GM21529 (cell line): ENCODE data around the gene COL26A1.

Source experiments
- ATAC-seq: cut with Tn5 transposase; IDR thresholded peaks from one replicate; pipeline ENCODE4 v1.9.1; 2021; ENCODE audit not compliant: unreplicated experiment

COL26A1 gene

DNA sequence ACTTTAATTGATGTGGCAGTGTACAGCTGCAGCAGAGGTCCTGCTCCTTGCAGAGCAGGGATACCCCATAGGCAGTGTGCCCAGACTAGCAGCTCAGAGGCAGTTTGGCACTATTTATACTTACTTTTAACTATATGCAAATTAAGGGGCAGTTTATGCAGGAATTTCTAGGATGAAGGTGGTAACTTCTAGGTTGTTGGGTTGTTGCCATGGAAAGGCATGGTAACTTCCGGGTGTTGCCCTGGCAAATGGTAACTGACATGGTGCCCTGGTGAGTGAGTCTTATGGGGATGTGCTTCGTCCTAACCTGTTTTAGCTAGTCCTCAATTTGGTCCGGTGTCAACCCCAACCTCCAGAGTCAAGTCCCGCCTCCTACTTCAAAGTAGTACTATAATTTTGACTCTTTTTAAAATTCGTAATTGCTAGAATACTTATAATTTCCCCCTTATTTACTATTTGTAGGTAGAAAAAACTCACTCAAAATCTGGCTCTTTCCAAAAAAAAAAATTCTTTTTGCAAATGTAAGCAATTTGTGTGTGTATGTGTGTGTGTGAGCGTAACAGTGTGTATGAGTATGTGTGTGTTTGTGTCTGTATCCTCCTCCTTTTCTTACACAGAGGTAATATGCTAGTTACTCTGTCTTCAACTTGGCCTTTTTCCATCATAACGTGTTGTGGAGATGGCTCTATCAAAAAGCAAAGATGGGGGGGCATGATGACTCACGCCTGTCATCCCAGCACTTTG, 5.9 kb downstream of the COL26A1 start:
- no peak for ATAC-seq

DNA sequence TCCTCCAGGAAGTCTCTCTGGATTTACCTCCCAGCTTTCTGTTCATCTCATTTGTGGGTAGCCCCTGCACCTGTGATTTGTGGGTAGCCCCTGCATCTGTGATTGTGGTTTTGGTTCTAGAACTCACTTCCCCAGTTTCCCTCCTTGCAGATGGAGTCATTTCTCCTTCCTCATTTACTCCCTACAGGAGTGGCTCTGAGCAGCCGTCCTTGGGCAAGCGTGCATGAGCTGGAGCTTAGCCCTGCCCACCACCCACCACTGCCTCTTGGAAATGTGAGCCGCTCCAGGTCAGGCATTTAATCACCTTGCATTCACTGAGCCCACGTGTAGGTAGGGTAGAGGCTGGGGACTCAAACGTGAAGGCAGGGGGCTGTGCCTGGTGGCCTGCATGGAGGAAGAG, 8.2 kb downstream of the COL26A1 start:
- ATAC-seq: no peak

DNA sequence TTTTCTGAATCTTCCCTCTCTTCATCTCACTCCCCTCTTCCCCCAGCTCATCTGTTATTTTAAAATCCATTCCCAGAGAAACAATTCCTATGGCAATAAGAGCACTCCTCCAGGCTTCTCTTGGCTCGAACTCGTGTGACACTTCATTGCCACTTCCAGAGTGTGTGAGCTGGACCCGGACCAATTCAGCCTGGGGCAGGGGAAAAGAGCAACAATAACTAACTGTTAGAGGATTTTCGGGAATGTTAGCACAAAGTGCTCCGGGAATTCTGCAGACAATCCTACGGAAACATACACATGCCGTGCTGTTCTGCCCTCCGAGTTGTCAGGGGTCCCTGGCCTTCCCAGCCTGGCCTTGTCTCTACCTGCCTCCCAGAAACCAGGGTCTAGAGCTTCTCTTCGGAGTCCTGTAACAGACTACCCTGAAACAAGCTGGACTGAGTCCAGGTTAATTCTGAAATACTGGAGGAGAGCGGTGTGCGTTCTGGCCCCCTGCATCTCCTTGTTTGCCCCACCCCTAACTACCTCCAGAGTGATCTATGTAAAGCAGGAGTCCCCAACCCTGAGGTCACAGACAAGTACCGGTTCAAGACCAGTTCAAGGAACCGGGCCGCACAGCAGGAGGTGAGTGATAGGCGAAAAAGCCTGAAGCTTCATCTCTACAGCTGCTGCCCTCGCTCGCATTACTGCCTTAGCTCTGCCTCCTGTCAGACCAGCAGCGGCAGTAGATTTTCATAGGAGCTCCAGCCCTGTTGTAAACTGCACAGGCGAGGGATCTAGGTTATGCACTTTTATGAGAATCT, 11.3 kb downstream of the COL26A1 start:
- ATAC-seq: no peak

DNA sequence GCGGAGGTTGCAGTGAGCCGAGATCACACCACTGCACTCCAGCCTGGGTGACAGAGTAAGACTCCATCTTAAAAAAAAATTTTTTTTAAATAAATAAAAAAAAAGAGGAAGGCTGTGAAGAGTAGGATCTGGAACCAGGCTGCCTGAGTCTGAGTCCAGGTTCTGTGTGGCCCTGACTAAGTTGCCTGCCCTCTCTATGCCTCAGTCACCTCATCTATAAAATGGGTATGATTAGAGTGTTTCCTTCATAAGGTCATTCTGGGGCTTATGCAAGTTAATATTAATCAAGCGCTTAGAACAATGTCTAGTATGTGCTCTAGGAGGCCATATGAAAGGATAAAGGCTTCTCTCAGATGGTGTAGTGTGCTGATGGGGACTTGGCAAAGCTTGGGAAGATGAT, 12.3 kb downstream of the COL26A1 start:
- no peak for ATAC-seq

DNA sequence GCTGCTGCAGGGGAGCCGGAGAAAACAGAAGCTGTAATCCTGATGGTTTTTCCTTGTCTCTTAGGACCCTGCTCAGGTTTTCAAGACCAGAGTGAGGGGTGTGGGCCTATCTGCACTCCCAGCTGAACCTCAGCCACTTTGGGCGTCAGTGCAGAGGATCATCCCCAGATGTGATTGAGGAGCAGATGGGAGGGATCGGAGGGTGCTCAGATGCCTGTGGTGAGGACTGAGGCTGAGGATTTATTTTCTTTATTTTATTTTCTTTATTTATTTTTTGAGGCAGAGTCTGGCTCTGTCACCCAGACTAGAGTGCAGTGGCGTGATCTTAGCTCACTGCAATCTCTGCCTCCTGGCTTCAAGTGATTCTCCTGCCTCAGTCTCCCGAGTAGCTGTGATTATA, 13.9 kb downstream of the COL26A1 start:
- no peak for ATAC-seq

DNA sequence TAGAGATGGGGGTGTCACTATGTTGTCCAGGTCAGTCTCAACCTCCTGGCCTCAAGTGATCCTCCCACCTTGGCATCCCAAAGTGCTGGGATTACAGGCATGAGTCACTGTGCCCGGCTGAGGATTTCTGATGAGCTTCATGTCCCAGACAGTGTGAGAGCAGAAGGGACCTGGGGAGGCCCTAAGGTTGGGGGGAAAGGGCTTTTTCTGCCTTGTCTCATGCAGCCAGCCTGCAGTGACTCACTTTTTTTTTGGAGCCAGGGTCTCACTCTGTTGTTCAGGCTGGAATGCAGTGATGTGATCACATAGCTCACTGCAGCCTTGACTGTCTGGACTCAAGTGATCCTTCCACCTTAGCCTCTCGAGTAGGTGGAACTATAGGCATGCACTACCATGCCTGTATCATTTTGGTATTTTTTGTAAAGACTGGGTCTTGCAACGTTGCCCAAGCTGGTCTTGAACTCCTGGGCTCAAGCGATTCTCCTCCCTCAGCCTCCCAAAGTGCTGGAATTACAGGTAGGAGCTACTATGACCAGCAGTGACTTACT, 14.6 kb downstream of the COL26A1 start:
- ATAC-seq: no peak

DNA sequence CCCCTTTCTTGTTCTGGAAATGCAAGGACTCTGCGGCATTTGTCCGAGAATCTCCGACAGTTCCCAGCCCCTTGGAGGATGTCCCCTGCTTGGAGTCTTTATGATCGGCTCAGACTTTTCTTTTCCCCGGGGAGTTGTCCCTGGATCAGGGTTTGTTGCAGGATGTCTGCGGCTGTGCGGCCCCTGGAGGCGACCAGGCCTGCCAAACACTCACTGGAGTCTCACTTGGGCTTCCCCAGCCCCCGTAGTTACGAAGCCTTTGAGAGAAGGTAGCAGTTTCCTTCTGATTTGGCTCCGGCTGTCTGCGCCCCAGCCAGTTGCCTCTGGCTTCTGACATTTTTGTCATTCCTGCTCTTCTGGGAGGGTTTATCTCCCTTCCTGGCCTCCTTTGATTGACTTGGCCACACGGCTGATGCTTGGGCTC, 16.1 kb downstream of the COL26A1 start:
- no peak for ATAC-seq

DNA sequence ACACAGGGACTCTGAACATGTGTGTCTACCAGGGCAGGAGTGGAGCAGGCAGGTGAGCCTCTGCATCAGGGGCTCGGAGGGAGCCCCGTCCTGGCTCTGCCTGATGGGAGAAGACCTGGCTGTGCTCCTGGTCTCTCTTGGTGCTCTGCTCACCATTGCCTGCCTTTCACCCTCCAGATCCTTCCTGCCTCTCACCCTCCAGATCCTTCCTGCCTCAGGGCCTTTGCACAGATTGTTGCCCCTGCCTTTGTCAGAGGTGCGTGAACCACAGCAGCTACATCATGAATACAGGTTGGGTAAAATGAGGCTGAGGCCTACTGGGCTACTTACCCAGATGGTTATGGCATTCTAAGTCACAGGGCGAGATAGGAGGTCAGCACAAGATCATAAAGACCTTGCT, 16.6 kb downstream of the COL26A1 start:
- no peak for ATAC-seq

DNA sequence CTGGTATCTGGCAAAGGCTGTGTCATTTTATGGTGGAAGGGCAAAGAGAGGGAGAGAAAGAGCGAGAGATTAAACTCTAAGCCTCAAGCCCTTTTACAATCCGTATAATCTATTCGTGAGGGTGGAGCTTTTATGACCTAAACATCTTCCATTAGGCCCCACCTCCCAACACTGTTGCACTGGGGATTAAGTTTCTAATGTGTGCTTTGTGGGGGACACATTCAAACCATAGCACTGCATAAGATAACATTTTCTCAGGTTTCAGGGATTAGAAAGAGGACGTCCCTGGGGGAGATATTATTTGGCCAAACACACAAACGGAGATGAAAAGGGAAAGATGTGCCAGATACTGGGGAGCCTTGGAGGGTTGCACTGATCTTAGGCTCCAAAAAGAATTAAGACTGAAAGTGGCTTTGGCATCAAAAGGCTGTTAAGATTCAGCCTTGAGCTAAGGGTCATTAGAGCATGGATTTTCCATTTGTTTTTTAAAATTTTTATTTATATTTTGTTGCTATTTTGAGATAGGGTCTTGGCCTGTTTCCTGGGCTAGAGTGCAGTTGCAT, 19.0 kb downstream of the COL26A1 start:
- no peak for ATAC-seq

DNA sequence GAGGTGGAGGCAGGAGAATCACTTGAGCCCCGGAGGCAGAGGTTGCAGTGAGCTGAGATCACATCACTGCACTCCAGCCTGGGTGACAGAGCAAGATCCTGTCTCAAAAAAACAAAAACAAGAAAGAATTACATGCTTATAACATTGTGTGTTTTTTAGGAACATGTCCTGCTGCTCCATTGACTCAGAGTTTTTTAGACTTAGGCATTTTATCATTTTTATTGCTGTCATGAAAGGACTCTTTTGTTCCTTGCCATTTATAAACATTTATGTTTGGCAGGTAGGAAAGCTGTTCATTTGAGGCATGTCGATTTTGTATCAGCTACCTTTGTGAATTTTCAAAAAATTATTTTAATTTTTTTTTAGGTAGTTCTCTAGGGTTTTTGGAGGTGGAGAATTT, 20.3 kb downstream of the COL26A1 start:
- no peak for ATAC-seq

DNA sequence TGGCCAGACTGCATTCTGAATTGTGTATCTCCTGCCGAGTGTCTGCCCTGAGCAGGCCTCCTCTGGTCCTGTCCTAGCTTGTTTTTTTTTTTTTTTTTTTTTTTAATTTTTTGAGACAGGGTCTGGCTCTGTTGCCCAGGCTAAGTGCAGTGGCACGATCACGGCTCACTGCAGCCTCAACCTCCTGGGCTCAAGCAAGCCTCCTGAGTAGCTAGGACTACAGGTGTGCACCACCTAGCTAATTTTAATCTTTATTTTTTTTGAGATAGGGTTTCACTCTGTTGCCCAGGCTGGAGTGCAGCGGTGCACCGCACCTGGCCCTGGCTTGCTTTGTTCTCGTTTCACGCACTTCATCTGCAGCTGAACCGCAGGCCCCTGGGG, 23.5 kb downstream of the COL26A1 start:
- no peak for ATAC-seq

DNA sequence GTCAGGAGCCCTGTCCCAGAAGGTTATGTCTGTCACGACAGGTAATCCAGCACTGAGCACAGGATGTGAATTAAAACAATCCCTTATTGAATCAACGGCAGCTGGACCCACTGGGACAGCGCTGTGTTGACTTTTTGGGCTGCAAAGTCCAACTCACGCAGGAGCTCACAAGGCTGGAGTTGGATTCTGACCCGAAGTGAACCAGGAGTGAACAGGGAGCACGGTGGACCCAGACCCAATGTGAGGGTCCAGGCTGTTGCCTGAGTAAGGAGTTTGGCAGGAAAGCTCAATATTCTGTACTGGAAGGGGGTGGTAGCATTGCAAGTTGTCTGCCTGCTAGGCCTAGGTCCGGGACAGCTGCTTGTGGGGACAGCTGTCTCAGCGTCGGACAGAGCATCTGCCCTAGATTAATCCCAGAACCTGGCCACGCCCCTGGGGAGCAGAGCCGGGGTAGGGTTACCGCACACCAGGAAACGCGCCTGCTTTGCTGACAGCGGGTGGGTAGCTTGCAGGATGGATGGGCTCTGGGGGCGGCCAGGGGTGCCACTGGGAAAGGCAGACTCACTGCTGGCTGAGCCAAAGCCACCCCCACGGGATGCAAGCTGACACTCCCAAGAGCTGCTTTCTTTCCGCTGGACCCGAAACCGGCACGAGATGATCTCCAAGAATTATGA, 24.0 kb downstream of the COL26A1 start:
- no peak for ATAC-seq

DNA sequence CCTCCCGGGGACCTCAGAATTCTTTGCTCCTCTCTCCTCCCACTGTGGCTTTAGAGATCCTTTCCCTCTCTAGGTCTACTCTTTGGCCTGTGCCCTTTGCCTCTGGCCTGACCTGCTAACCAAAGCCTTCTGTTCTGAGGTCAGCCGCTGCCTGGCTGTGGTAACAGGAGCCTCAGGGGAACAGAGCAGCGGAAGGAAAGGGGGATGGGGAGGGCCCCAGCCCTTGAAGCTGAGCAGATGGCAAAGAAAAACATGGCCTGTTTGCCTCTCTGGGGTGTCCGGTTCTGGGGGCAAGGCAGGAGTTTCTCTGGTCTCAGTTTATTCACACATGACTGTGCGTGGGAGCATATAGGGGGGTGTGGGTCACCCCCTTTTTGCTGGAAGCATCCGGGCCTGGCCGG, 28.2 kb downstream of the COL26A1 start:
- peak; percentile 98 for ATAC-seq

DNA sequence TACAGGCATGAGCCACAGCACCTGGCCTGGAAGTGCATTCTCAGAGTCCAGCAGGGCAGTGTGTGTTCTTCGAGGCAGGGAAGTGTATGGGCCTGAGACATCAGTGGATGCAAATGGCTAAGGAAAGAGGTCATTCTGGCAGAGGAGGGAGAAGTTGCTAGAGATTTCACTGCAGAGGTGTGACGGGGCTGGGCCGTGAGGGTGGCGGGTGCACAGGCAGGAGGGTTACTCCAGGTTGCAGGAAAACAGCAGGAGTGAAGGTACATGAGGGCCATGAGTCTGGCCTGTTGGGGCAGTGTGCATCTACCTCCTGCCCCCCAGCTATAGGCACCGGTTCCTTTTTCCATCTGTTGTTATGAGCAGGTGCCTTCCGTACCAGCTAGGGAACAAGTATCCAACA, 29.3 kb downstream of the COL26A1 start:
- ATAC-seq: no peak

DNA sequence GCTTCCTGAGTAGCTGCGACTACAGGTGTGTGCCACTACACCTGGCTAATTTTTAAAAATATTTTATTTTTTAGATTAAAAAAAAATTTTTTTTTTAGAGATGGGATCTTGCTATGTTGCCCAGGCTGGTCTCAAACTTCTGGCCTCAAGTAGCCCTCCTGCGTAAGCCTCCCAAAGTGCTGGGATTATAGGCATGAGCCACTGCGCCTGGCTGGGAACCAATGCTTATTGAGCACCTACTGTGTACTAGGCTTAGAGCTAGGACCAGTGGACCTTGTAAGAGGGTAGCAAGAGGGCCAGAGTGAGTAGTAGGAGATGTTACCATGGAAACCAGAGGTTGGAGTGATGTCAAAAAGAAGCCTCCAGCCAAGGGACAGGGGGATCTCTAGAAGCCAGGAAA, 31.2 kb downstream of the COL26A1 start:
- ATAC-seq: no peak

DNA sequence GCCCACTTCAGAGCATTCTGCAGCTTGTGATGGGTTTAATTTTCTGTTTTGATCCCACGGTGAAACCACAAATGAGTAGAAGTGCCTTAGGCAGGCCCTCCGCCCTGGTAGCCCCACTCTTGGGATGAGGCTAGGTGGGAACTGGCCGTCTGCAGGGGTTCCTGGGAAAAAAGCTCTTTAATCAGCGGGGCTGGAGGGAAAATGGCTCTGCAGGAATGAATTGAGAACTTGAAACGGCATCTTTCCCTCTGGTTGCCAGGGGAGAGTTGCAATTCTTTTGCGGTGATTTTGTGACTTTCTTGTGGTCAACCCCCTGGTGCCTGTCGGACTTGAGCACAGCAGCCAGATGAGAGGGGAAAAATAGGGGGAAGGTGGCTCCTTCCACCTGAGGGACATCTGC, 32.7 kb downstream of the COL26A1 start:
- ATAC-seq: no peak

DNA sequence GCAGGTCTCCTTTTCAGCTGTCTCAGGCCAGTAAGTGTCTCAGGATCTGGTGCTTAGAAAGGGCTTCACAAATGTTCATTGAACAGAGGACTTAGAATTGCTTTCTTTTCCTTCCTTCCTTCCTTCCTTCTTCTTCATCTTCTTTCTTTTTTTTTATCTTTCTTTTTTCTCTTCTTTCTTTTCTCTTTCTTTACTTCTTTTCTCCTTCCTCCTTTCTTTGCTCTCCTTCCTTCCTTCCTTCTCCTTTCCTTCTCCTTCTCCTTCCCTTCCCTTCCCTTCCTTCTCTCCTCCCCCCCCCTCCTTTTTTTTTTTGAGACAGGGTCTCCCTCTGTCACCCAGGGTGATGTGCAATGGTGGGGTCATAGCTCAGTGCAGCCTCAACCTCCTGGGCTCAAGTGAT, 34.6 kb downstream of the COL26A1 start:
- no peak for ATAC-seq

DNA sequence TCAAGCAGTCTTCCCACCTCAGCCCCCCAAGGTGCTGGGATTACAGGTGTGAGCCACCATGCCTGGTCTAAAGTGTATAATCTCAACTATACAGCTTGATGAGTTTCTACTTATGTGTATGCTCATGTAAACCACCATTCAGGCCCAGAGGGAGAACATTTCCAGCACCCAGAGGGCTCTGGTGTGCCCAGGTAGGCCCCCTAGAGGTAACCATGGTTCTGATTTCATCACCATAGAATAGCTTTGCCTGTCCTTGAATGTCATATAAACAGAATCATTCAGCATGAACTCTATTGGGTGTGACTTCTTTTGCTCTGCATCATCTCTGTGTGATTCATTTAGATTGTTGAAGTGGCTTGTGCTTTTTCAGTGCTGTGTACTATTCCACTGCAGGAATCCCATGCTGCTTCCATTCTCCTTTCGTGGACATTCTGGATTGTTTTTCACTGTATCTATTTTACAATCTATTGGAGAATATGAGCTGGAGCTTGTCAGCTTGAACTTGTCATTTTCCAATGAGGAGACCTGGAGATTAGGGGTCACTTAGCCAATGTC, 35.2 kb downstream of the COL26A1 start:
- no peak for ATAC-seq

DNA sequence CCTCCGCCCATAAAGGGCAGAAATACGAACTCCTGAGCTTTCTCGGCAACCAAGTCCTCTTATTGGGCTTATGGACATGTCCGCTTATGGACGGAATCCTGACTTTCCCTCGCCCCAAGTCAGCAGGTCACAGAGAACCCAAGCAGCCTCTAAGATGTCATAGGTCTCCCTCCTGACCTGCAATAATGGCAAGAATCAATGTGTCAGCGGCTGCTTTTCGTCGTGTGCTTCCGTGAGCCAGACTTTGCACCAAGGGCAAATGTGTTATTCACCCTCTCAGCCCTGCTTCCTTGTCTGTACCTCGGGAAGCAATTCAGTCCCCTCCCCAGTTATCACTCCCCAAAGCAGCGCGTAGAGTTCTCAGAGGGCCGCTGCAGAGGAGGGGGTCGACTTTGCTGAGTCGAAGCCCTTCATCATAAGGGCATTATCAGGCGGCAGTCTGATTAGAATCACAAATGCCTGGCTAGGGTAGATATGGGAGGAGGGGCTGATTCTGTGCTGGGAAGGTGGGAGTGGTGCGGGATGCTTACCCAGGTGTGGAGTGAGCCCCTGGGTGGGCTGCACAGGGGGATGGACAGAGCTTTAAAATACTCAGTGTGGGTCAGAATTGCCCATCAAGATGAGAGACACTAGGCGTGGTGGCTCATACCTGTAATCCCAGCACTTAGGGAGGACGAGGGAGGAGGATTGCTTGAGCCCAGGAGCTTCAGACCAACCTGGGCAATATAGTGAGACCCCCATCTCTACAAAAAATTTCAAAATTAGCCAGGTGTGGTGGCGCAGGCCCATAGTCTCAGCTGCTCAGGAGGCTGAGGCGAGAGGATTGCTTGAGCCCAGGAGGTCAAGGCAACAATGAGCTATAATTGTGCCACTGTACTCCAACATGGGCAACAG, 36.0 kb downstream of the COL26A1 start:
- ATAC-seq: no peak

DNA sequence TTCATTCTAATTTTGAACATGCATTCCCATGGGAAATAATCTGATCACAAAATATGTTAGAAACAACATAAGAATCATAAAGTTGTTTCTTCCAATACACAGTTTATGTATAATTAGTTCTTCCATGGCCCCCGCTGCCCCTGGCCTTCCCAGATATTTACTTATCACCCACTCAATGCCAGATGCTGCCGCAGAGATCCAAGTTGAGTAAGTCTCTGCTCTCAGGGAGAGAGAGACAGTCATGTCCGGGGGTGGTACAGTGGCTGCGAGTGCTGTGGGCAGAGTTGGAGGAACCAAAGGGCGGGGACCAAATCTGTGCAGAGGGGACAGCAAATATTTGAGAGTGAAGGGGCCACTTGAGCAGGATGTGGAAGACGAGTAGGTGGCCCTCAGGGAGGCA, 37.1 kb downstream of the COL26A1 start:
- no peak for ATAC-seq
